HUES6 (cell line): ENCODE results near the gene YY1.
"Not testable (repeated sequence)": the region's sequence is repeated elsewhere in the genome, so short reads cannot be mapped to it uniquely, and the experiment has no call there.

Experiments used
- H3K27ac ChIP-seq: 2 replicates; pipeline ENCODE4 v1.7.0; 2013; ENCODE audit warnings: low read depth, mild to moderate bottlenecking, low read length, inconsistent platforms
- H3K27me3 ChIP-seq: 2 replicates; pipeline ENCODE4 v1.6.1; 2013; ENCODE audit warnings: low read length; ENCODE audit not compliant: control insufficient read depth, insufficient read depth
- H3K36me3 ChIP-seq: 2 replicates; pipeline ENCODE4 v1.6.1; 2013; ENCODE audit warnings: low read length; ENCODE audit not compliant: control insufficient read depth, insufficient read depth
- H3K4me1 ChIP-seq: 2 replicates; pipeline ENCODE4 v1.6.1; 2013; ENCODE audit warnings: low read length; ENCODE audit not compliant: control insufficient read depth, insufficient read depth
- H3K4me3 ChIP-seq: 2 replicates; pipeline ENCODE4 v1.5.1; 2013; ENCODE audit warnings: low read depth, low read length
- H3K9ac ChIP-seq: one replicate; pipeline ENCODE4 v1.6.1; 2013; ENCODE audit warnings: mild to moderate bottlenecking, low read length
- H3K9me3 ChIP-seq: 2 replicates; pipeline ENCODE4 v1.6.1; 2013; ENCODE audit warnings: low read depth, low read length; ENCODE audit not compliant: control insufficient read depth, insufficient read depth

The YY1 gene

DNA sequence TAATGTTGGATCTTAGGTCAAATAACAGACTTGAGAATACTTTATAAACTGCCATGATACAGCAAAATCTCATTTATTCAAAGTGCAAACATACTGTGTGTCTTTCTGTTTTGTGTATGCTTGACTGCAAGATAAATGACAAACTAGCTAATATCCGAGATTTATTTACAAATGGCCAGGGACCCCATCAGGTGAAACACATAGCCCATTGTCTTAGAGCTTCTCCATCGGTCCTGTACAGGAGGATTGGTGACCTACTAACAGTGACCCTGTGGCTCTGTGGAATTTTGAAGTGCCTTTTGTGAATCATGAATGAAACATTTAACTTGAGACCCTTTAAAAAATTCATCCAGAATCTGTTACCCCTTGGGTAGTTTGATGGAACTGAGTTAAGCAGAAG lies 40.2 kb downstream of the YY1 start:
- H3K27me3 ChIP-seq = no peaks in the 10 kb centered on the region
- H3K9ac ChIP-seq = no peak overlapping the region
- no peak overlapping the region for H3K27ac ChIP-seq
- peaks cover 42% of the 10 kb centered on the region for H3K36me3 ChIP-seq
- no peaks in the 10 kb centered on the region for H3K9me3 ChIP-seq
- peaks cover 50% of the 10 kb centered on the region for H3K4me1 ChIP-seq
- no peak overlapping the region for H3K4me3 ChIP-seq

DNA sequence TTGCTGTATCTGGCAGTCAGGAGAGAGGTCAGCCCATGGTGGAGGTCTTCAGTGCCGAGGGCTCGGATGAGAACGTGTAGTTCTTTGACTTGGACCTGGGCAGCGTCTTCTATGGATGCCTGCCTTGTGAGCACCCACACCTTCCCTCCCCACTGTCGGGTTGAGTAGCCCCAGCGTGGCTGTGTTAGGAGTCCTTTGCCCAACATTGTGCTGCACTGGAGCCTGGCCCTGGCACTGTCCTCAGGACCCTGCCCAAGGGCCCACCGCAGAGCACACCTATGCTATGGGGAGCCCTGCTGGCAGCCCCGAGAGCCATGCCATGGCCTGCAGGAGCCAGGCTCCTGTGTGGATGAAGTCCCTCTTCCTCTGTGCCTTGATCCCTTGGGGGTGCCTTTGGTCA lies 40.6 kb downstream of the YY1 start:
- Histone ChIP-seq H3K4me3 (no peak overlapping the region), H3K9me3 (no peaks in the 10 kb centered on the region), H3K27me3 (no peaks in the 10 kb centered on the region), H3K27ac (no peak overlapping the region), H3K36me3 (peaks cover 39% of the 10 kb centered on the region), H3K9ac (no peak overlapping the region), H3K4me1 (peaks cover 50% of the 10 kb centered on the region)

DNA sequence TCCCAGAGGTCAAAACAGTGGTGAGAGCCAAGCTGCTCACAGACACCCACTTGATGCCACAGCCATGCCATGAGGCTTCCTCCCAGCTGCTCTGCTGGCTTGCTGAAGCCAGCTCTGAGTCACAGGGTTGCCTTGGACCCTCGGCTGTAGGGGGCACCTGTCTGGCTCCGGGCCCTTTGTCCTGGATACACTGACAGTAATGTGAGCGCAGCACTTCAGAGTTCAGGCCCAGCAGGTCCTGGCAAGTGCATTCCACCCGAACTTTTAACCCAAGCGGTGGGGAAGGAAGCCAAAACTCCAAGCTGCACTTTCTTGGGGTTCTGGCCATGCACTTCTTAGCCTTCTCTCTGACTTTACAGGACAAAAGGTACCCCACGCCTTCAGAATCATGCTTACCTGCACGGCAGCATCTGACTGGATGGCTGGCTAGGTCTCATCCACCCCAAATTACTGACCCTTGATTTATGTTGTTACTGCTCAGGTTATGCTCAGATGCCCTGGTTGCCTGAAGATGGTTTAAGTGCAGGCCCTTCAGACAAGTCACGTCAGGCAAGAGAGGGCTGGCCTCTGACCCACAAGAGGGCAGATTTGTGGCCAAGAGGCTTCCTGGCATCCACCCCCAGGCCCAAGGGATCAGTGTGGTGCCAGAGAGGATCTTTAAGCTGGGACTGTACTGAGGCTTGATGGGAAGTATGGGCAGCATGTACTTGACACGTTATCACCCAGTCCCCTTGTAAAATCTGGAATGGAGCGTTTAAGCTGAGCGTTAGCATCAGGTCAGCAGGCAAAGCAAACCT lies 42.5 kb downstream of the YY1 start:
- peaks cover 26% of the 10 kb centered on the region for H3K36me3 ChIP-seq
- no peak overlapping the region for H3K9ac ChIP-seq
- H3K4me3 ChIP-seq = no peak overlapping the region
- H3K27ac ChIP-seq = no peak overlapping the region
- H3K4me1 ChIP-seq = peaks cover 36% of the 10 kb centered on the region
- H3K9me3 ChIP-seq = no peaks in the 10 kb centered on the region
- H3K27me3 ChIP-seq = no peaks in the 10 kb centered on the region

DNA sequence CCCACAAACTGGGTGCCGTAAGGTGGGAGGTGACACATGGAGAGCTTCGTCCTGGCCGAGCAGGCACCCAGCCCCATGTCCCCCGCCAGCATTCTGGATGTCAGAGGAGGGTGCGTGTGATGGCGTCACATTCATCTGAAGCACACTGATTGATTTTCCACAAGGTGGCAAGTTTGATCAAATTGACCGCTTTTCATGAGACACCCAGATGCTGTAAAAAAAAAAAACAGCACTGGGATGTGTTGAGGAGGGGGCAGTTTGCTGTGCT lies 43.1 kb downstream of the YY1 start:
- Histone ChIP-seq H3K4me1 (peaks cover 37% of the 10 kb centered on the region), H3K36me3 (peaks cover 20% of the 10 kb centered on the region), H3K4me3 (no peak overlapping the region), H3K9ac (no peak overlapping the region), H3K27ac (no peak overlapping the region), H3K9me3 (no peaks in the 10 kb centered on the region), H3K27me3 (no peaks in the 10 kb centered on the region)

DNA sequence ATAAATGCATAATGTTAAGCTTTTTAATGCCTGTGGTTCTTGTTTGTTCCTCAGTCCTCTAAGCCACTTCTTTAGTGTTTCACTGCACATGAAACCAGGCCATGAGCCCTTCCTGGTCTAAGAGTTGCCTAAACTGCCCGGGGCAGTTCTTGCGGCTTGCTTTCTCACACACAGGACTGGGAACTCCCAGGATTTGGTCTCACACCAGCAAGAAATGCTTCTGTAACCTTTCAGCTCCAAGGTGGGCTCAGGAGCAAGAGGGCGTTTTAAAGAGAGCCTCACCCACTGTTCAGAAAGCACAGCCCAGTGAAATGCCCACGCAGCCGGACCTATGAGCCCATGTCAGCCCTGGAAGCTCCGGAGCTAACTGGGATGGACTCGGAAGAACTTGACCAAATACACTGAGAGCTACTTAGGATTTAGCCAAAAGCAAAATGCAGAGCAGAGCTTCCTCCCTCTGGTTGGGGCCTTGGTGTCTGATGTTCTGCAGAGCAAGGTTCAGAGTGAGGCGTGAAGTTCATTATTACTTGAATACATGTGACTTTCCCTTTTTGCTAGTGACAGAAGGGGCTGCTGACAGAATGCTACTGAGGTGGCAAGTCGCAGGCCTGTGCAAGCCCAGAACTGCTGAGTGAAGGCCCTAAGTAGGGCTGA lies 43.9 kb downstream of the YY1 start:
- Histone ChIP-seq H3K27me3 (no peaks in the 10 kb centered on the region), H3K36me3 (peaks cover 12% of the 10 kb centered on the region), H3K9me3 (no peaks in the 10 kb centered on the region), H3K4me3 (no peak overlapping the region), H3K9ac (no peak overlapping the region), H3K27ac (no peak overlapping the region), H3K4me1 (peaks cover 40% of the 10 kb centered on the region)

DNA sequence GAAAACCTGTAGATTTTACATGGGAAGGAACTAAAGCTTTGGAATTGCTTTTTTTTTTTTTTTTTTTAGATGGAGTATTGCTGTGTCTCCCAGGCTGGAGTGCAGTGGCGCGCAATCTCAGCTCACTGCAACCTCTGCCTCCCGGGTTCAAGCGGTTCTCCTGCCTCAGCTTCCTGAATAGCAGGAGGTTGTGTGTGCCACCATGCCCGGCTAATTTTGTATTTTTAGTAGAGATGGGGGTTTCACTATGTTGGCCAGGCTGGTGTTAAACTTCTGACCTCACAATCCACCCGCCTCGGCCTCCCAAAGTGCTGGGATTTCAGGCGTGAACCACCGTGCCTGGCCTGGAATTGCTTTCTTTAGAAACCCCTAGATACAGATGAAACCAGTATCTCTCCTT lies 44.5 kb downstream of the YY1 start:
- peaks cover 40% of the 10 kb centered on the region for H3K4me1 ChIP-seq
- H3K9me3 ChIP-seq, H3K27ac ChIP-seq, H3K9ac ChIP-seq, H3K36me3 ChIP-seq, H3K4me3 ChIP-seq, H3K27me3 ChIP-seq: not testable (repeated sequence)

DNA sequence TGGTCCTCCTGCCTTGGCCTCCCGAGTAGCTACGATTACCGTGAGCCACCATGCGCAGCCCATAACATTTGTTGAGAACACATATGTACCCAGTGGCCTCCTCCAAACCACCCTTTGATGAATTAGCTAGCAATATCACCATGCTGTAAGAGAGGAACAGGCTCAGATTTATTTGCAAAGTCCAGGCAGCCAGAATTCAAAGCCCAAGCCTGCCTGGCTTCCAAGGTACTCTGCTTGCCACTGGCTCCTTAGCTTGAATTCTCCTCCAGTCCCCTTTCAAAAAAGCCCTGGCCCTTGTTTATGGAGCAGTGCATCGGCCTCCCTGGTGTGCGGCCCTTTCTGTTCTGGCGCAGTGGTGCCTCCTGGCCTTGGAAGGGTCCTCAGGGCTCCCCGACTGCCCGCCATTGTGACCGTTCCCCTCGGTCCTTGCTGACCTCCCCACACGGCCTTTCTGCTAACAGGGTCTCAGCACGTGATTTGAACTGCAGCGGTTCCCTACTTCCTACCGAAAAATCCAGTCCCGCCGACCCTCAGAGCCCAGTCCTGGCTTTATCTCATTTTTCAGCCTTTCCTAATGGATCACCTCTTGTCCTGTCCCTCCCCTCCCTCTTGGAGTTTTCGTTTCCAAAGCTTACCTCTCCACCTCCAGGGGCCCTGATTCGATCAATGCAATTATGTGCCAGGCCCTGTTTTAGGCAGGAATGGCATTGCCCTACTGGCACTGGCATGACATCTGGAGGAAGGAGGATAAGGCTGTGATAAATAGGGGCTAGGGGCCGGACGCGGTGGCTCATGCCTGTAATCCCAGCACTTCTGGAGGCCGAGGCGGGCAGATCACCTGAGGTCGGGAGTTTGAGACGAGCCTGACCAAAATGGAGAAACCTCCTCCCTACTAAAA lies 45.3 kb downstream of the YY1 start:
- peak overlapping the region; percentile 51; the same call in 1 of the 2 replicates for H3K27ac ChIP-seq
- peak overlapping the region; percentile 78 for H3K4me3 ChIP-seq
- no peaks in the 10 kb centered on the region for H3K9me3 ChIP-seq
- no peaks in the 10 kb centered on the region for H3K27me3 ChIP-seq
- peaks cover 13% of the 10 kb centered on the region for H3K36me3 ChIP-seq
- H3K4me1 ChIP-seq = peaks cover 37% of the 10 kb centered on the region
- peak overlapping the region; percentile 90 for H3K9ac ChIP-seq

DNA sequence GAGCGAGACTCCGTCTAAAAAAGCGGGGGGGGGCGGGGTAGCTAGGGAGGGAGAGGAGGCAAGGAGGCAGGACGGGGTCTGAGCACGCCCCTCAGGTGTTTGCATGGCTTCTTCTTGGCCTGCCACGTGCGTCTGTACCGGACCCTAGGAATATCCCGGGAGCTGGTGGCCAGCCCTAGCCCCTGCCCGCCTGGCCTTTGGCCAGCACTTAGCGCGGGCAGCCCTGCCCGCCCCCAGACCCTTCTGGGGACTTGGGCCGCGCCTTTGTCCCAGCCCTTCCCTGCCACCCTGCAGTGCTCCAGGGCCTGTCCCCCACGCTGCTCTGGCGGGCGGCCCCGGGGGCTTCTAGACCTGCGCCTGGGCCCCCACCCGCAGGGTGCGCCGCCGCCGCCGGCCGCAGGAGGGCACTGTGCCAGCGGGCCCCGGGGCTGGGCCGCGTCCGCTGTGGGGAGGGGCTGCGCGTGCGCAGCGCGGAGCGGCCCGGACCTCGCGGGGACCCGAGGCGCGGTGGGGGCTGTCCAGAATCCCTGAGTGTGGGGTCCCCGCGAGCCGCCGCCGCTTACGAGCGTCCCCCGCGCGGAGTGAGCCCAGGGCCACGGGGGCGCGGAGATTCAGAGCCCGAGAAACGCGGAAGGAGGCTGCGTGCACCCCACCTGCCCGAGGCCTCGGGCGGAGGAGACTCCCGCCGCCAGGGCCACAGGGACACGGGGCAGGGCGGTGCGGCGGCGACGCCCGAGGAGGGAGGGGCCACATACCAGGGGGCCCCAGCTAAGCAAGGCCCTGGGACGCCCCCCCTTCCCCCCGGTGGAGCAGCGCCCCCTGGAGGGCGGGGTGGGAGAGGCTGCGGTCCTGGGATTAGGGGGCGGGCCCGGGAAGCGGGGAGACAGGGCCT lies 46.3 kb downstream of the YY1 start:
- Histone ChIP-seq H3K27ac (peak overlapping the region; percentile 91), H3K4me1 (peaks cover 27% of the 10 kb centered on the region), H3K36me3 (peaks cover 19% of the 10 kb centered on the region), H3K4me3 (peak overlapping the region; percentile 78), H3K9ac (peak overlapping the region; percentile 90), H3K9me3 (no peaks in the 10 kb centered on the region), H3K27me3 (no peaks in the 10 kb centered on the region)

DNA sequence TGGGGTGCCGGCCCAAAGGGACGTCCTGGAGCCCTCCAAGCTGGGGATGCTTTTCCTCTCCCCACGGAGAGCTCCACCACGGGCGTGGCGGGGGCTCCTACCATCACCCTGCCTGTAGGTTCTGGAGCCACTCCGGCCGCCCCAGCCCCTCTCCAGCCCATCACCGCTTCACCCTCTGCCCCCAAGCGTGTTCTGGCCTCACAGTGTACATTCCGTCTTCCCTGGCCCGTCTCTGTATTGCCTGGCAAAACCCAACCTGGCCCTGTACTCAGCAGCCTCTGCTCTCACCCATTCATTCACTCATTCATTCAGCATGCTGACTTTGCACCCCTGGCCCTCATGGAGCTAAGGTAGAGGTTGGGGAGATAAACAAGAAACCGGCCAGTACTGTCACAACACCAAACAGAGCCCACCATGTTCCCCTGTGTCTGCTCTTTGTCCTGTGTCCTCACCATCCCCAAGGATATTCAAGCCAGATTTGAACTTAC lies 47.0 kb downstream of the YY1 start:
- no peak overlapping the region for H3K27ac ChIP-seq
- peak overlapping the region; percentile 78 for H3K4me3 ChIP-seq
- H3K36me3 ChIP-seq = peaks cover 25% of the 10 kb centered on the region
- no peaks in the 10 kb centered on the region for H3K9me3 ChIP-seq
- H3K4me1 ChIP-seq = peaks cover 22% of the 10 kb centered on the region
- no peaks in the 10 kb centered on the region for H3K27me3 ChIP-seq
- H3K9ac ChIP-seq = no peak overlapping the region

DNA sequence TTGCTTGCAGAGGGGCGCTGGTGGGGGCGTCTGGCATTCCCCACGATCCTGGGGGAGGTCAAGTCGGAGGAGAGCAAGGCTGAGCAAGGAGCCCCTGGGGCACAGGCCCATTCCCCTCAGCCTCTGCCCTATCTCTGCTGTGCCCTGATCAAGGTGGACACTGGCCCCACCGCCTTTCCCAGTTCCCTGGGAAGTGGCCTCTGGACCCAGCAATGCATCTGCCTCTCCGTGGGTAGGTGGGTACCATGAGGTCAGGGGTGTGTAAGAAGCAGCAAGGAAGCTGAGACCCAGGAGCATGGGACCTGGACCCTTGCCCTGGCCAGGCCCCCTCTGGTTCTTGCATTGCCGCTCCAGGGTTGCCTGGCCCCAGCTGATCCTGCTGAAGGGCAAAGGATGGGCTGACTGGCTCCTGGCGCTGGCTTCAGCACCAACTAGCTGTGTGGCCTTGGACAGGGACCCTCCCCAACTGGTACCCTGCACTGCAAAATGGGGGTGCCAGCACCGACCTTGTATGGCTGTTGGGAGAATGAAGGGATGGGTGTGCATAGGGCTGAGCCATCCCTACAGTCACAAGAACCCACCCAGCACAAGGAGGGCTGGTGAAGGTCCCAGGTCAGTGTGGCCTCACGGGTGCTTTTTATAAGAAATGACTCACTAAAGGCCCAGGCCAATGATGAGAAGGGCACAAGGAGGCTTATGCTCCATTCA lies 47.7 kb downstream of the YY1 start:
- Histone ChIP-seq H3K9ac (no peak overlapping the region), H3K27ac (no peak overlapping the region), H3K27me3 (no peaks in the 10 kb centered on the region), H3K4me3 (no peak overlapping the region), H3K4me1 (peaks cover 17% of the 10 kb centered on the region), H3K9me3 (no peaks in the 10 kb centered on the region), H3K36me3 (peaks cover 30% of the 10 kb centered on the region)
